Measurements from ENCODE around the gene PRSS56.

The PRSS56 gene

DNA sequence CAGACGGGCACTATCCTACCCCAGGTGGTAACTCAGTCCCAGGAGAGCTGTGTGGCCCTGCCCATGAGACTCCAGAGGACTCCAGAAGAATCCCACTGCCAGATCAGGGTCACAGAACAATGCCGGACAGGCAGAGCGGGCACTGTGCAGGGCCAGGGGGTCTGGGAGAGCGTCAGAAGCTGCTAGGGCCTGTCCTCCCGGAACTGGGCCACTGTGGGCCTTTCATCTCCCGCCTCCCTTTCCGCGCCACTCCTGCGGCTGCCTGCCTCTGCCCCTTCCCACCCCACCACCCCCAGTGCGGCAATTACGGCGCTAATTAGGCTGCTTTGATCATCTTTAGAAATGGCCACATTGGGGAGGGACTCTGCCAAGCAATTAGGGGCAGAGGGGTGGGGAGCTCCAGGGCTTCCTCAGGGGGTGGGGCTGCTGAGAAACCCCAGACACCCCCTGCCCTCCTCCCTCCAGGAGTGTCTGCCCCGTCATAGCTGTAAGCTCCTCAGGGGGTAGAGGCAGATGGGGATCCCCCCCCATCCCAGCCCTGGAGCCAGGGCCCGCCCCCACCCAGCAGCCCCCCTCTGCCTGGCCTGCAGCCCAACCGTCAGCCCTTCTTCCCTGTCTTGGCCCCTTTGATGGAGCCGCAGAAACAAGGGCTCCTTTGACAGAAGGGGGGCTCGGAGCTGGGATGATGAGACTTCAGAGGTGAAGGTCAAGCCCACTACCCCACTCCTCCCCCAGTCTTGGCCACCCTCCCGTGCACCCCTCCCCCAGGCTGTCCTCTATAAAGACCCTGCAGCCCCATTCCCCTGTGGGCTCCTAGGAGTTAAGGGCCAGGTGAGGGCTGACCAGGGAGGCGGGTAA is at the start of gene PRSS56:
TSS of gene PRSS56 (plus strand) at position 808 of the 858 bp plus-strand sequence. CDS start 211 bp downstream, outside the sequence.
- DNase-seq = no peak

DNA sequence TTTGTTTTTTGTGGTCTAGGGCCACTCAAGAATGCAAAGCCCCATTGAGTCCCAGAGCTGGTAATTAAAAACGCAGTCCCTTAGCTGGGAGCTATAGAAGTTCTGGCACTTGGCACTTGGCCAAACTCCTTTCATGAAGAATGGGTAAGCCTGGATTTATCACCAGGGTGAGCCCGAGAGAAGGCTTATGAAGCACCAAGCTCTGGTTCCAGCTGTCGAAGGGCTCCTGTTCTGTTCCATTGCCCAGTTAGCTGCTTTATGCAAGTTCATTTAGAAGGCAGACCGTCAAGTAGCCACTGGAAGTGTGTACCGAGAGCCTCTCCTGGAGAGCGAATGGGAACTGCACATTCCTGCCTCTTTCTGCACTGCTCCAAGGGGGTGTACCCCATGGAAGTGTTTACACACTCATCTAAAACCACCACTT is 46.7 kb upstream of the PRSS56 start:
- no peak for DNase-seq

DNA sequence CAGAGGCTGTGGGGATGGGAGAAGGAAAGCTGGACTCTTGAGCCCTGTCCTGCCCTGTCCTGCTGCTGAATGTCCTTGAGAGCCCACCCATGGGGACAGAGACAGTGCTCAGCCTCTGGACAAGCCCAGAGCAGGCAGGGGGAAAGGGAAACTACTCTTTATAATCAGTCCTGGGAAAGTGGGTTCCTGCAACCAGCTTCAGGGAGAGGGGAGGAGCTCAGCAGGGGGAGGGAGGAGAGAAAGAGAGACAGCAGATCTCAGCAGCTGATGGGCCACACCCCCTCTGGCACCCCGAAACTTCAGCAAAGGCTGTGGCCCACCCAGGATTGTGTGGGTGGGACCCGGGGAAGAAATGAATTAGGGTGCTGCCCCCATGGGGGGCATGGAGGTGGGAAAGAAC is 44.1 kb upstream of the PRSS56 start:
- DNase-seq = no peak

DNA sequence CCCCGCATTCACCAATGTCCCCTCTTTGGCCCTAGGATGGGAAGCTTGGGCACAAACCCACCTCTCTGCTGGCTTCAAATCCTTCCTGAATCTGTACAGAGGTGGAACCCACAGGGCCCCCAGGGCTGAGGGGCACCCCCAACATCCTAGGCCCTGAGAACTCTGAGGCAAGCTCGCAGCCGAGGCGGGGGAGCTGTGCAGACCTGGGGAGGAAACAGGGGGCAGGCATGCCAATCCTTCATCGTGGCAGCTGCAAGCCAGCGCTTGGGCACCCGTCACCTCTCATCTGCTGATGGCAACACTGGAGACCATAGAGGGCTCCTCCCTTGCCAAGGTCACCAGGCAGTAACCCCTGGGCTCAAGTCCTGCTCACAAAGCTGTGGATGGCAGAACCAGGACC is 43.4 kb upstream of the PRSS56 start:
- no peak for DNase-seq

- no peak for DNase-seq
Measured at GRCh38 chr2:232477751-232478510, 42.3 kb upstream of the PRSS56 start.

DNA sequence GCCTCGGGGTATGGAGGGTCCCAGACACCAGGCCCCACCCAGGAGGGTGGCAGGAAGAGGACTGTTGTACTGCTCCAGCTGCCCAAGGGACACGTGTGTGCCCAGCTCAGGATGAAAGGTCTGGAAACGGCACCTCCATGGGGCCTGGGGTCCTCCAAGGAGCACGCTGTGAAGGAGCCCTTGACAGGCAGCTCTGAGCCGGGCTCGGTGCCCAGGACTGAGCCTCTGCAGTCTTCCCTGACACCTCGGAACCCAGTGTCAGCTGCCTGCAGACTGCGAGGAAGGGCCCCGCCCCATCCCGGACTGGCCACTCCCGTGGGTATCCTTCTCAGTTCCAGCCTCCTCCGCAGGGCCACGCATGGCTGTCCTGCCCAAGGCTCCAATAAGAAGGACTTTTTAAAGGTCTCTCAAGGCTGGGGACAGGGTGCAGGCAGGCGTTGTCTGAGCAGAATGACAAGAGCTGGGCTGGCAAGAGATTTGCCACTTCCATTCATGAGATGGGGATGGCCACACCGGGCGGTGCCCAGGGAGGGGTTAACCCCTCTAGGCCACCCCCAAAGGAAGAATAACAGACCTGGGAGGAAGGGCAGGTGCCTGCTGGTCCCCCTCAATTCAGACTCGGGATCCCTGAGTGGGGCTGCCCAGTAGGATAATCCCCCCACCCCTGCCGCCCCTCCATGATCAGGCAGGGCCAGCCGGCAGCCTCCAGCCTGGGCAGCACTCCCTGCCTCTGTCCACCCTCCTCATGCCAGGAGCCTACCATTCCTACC is 41.4 kb upstream of the PRSS56 start:
- no peak for DNase-seq

DNA sequence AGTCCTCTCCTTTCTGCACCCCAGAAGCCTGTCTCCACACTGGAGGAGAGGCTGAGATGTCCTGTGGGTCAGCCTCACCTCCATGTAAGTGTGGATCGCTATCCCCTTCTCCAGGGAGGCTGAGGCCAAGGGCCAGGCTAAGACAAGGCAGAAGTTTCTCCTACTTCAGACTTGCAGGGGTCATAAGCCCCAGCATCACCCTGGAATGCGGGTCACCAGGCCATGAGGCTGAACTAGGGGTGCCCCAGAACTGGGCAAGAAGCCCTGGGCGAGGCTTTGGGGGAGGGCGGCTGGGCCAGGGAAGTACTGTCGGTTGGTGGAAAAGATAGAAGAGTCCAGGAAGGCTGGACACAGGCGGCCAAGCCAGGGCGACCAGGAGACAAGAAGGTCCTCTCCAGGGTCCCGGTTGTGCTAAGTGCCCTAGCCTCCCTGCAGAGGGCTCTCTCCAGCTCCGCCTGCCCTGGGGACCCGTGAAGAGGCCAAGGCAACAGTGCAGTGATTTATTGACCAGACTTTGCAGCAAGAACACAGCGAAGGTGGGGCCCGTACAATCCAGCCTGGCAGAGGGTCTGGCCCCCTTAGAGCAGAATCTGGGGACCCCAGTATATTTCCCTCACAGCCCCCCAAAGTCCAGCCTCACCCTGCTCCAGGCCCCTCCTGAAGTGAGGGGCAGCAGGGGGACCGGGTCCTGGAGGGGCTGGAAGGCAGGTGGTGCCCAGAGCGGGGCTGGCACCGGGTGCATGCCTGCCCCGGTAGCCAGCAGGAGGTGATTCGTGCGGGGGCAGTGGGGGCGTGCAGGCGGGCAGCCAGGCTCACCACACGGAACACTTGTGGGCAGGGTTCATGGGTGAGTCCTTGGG is 40.6 kb upstream of the PRSS56 start:
- DNase-seq = no peak

- no peak for DNase-seq
Measured at GRCh38 chr2:232480201-232481190, 39.7 kb upstream of the PRSS56 start.

GRCh38 chr2:232481322-232482140 is 38.7 kb upstream of the PRSS56 start:
- no peak for DNase-seq

DNA sequence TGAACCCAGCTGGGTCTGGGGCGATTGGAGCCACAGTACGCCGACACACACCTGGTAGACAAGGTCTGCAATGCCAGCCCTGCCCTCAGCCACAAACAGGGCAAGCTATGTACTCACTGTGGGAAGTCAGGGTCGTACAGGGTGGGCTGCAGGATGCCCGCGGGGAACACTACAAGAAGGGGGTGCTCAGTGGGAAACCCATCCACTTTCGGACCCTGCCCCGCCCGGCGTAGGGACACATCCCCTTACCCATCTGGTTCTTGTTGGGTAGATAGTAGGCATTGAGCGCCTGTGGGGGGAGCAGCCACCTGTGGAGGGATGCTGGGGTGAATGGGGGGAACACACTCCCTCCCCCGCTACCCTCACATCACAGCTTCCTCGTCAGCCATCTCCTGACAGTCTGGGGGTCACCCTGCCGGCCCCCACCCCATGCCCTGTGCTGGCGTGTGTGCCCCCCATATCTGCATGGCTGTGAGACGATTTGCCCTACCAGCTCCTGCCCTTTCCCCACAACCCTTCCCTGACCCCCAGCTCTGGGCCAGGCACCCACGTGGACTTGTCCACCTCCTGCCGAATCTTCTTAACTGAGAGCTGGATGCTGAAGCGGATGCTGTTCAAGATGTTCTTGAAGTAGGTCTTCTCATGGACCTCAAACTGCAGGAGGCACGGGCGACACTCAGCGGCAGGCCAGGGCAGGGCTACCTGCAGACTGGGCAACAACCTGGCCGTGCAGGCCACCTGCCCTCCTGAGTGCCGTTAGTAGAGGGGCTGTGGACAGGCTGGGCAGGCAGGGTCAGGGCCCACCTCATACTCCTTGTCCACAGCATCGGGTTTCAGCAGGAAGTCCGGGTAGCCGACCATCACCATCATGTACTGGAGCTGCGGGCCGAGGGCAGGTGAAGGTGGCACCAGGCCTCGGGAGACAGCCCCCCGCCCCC is 37.6 kb upstream of the PRSS56 start:
- DNase-seq = no peak

GRCh38 chr2:232483311-232483922 is 36.8 kb upstream of the PRSS56 start:
- no peak for DNase-seq

- DNase-seq = no peak
Measured at GRCh38 chr2:232483923-232484627, 36.1 kb upstream of the PRSS56 start.

GRCh38 chr2:232484628-232485347 is 35.4 kb upstream of the PRSS56 start:
- no peak for DNase-seq

DNA sequence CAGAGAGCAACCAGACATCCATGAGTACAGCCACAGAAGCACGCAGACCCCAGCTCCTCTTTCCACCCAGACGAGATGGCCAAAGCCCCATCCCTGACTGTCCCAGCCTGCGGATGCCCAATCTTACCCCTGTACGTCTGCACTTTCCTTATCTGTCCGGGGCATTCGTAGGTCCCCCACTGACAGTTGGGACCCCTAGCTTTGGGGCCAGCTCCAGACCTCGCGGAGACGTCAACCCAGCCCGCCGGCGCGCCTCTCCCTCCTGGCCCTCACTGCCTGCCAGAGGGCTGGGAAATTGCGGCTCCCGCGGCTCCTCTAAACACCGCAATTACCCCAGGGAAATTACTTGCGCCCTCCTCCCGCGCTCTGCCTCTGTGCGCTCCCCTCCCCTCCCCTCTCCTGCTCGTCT is 34.8 kb upstream of the PRSS56 start:
- DNase-seq = no peak

GRCh38 chr2:232485757-232486557 is 34.2 kb upstream of the PRSS56 start:
- no peak for DNase-seq

Measured in activated CD4-positive, alpha-beta T cell treated with anti-CD3 and anti-CD28 coated beads, Interleukin-2, amount 50 U/mL, for 48 hours (primary cell).